Adrenal gland (tissue), 5 donors: ENCODE measurements around the gene LYRM4.

ENCODE experiments used
- POLR2A ChIP-seq, 2 donors: fragments of 450-650 bp; IDR thresholded peaks; one replicate each; pipeline ENCODE4 v1.6.1; 2017; ENCODE audit warnings: antibody characterized with exemption in 2 of 2, mild to moderate bottlenecking in 2 of 2, moderate library complexity in 1 of 2
- TF ChIP-seq, protein P1 (sequence below), 6 experiments: fragments of 450-650 bp in 4 of 6; fragments of 200-600 bp in 2 of 6; sonication (generic) in 1 of 6; IDR thresholded peaks; 1 replicate in 5 of 6; 2 replicates in 1 of 6; pipeline versions ENCODE4 v1.5.1 to v1.8.0; 2016 to 2021; ENCODE audit warnings: antibody characterized with exemption in 6 of 6, mild to moderate bottlenecking in 2 of 6, moderate library complexity in 1 of 6
- donor health status: DM: no; HTN: no; CAD: no.

DNA sequence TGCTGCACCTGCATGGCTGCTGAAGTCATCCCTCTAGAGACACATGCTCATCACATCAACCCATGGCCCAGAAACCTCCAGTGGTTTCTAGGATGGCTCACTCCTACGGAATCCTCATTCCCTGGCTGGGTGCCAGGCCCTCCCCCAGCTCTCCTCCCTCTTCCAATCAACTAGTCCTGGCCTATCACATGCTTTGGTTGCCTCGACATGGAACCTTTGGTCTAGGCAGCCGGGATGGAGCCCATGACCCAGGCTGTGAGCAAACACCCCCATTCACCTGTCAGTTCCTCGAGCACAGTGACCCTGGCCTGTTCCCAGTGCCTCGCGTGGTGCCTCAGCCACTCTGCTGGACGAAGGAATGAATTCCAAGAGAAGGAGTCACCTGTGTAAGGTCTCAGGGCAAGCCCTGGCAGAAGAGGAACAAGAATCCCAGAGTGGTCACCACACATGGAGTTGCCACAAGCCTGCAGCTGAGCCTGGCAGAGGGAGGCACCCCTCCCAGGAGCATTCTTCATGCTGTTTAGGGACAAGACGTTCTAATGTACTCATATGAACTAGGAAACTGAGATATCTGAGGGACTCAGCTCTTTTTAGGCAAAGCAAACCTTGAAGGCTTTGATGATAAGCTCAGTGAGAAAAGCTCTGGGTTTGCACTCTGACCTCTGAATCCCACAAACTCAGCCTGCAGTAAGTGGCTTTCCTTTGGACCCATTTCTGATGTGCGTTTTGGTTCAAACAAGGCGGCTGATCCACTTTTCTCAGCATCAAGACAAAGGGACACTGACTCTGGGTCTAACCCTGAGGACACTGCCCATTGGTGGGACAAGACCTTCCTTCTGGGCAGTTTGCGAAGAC lies 135.4 kb downstream of the LYRM4 start:
- TF ChIP-seq, protein P1, sequence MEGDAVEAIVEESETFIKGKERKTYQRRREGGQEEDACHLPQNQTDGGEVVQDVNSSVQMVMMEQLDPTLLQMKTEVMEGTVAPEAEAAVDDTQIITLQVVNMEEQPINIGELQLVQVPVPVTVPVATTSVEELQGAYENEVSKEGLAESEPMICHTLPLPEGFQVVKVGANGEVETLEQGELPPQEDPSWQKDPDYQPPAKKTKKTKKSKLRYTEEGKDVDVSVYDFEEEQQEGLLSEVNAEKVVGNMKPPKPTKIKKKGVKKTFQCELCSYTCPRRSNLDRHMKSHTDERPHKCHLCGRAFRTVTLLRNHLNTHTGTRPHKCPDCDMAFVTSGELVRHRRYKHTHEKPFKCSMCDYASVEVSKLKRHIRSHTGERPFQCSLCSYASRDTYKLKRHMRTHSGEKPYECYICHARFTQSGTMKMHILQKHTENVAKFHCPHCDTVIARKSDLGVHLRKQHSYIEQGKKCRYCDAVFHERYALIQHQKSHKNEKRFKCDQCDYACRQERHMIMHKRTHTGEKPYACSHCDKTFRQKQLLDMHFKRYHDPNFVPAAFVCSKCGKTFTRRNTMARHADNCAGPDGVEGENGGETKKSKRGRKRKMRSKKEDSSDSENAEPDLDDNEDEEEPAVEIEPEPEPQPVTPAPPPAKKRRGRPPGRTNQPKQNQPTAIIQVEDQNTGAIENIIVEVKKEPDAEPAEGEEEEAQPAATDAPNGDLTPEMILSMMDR (IDR thresholded peaks at IDR 0.05): no peak
- no peak for TF ChIP-seq POLR2A (IDR thresholded peaks at IDR 0.05)
